Endometrial microvascular endothelial cells (primary cell): ENCODE data around the gene OLFML2A. TPM values are rescaled to one million over a fixed set of nuclear protein-coding genes. Genes with fewer than 3 reads are reported as not detected.

Experiments
- in situ Hi-C: cut with HindIII; loops from 2 replicates; pipeline ENCODE4 v1.10.0; 2017; ENCODE audit warnings: low sequenced_read_pairs, low pct_unique_long_range_greater_than_20kb; ENCODE audit errors: inconsistent ontology term
- total RNA-seq: library from RNA; depleted of rRNA; stranded (reverse); fragments of >200 nt; gene quantifications from one replicate; pipeline ENCODE4 v1.2.3, GENCODE V29; 2015; ENCODE audit errors: inconsistent ontology term

Gene OLFML2A
- total RNA-seq, 1 donor from 2014 or later: not detected

- in situ Hi-C loops: no loop called here
Measured at GRCh38 chr9:124786881-124787573, 10.1 kb downstream of the OLFML2A start.

GRCh38 chr9:124788542-124789217, 11.7 kb downstream of the OLFML2A start:
- in situ Hi-C loops: no loop called here

GRCh38 chr9:124789531-124789930, 12.6 kb downstream of the OLFML2A start:
- in situ Hi-C loops: no loop called here

GRCh38 chr9:124790301-124790700, 13.4 kb downstream of the OLFML2A start:
- in situ Hi-C loops: no loop called here

GRCh38 chr9:124790801-124791505, 14.0 kb downstream of the OLFML2A start:
- in situ Hi-C loops: no loop called here

- in situ Hi-C loops: no loop called here
Measured at GRCh38 chr9:124792257-124793014, 15.5 kb downstream of the OLFML2A start.

GRCh38 chr9:124793015-124793541, 16.1 kb downstream of the OLFML2A start:
- in situ Hi-C loops: no loop called here

- in situ Hi-C loops: no loop called here
Measured at GRCh38 chr9:124794902-124795491, 18.1 kb downstream of the OLFML2A start.

- in situ Hi-C loops: no loop called here
Measured at GRCh38 chr9:124795881-124796431, 19.0 kb downstream of the OLFML2A start.

GRCh38 chr9:124797343-124798103, 20.6 kb downstream of the OLFML2A start:
- in situ Hi-C loops: no loop called here

- in situ Hi-C loops: no loop called here
Measured at GRCh38 chr9:124799274-124800006, 22.5 kb downstream of the OLFML2A start.

- in situ Hi-C loops: no loop called here
Measured at GRCh38 chr9:124800306-124801259, 23.6 kb downstream of the OLFML2A start.

- in situ Hi-C loops: no loop called here
Measured at GRCh38 chr9:124801356-124801755, 24.4 kb downstream of the OLFML2A start.

GRCh38 chr9:124802426-124802825, 25.5 kb downstream of the OLFML2A start:
- in situ Hi-C loops: no loop called here

GRCh38 chr9:124803911-124804310, 27.0 kb downstream of the OLFML2A start:
- in situ Hi-C loops: no loop called here

- in situ Hi-C loops: no loop called here
Measured at GRCh38 chr9:124805186-124805585, 28.3 kb downstream of the OLFML2A start.
